Panc1 (cell line): ENCODE results near the gene FXYD4.

Experiments
- CTCF ChIP-seq: fragments of 450-650 bp; IDR thresholded peaks from 2 replicates; pipeline ENCODE4 v1.5.1; 2017; ENCODE audit warnings: mild to moderate bottlenecking
- POLR2AphosphoS5 ChIP-seq: IDR thresholded peaks from 2 replicates; pipeline ENCODE4 v1.6.1; 2012; ENCODE audit warnings: mild to moderate bottlenecking, low read depth, low read length, moderate library complexity
- REST ChIP-seq, 2 experiments: IDR thresholded peaks; 2 replicates each; pipeline ENCODE4 v1.6.1; 2011 to 2012; ENCODE audit warnings: low read depth in 2 of 2, control low read depth in 1 of 2, low read length in 1 of 2, mild to moderate bottlenecking in 1 of 2, moderate library complexity in 1 of 2; ENCODE audit not compliant: insufficient read depth in 1 of 2
- SIN3A ChIP-seq: IDR thresholded peaks from 2 replicates; pipeline ENCODE4 v1.6.1; 2012; ENCODE audit warnings: low read depth, mild to moderate bottlenecking, low read length, moderate library complexity, borderline replicate concordance; ENCODE audit not compliant: insufficient read depth

GRCh38 chr10:43393606-43394360 is 22.3 kb downstream of the FXYD4 start:
- TF ChIP-seq SIN3A = no peak
- TF ChIP-seq CTCF = no peak
- no peak for TF ChIP-seq POLR2AphosphoS5
- no peak for TF ChIP-seq REST (IDR thresholded peaks at IDR 0.05; ENCODE audit: insufficient read depth in 1 of 2, low read depth in 2 of 2, low read length in 1 of 2)
